OCI-LY3 (cell line): Measurements from ENCODE around the gene ERCC8.

ENCODE experiments used
- CTCF ChIP-seq: fragments of 200-600, 300-600 bp; sonication (generic); IDR thresholded peaks from 2 replicates; pipeline ENCODE4 v1.5.1; 2014; ENCODE audit warnings: antibody characterized with exemption, low read length, low read depth
- EZH2phosphoT487 ChIP-seq: fragments of 200-600 bp; shearing (Covaris generic); IDR thresholded peaks from 2 replicates; pipeline ENCODE4 v1.6.1; 2018; ENCODE audit warnings: antibody characterized with exemption, mixed run types, low read depth

- TF ChIP-seq CTCF (no peak), EZH2phosphoT487 (no peak)
These were observed 1.2 kb downstream of the ERCC8 start for GRCh38 chr5:60943624-60944023.
